WTC11 (cell line): ENCODE data around the gene TGM1.

Experiments
- CTCF ChIP-seq: fragments of 200-600 bp; IDR thresholded peaks from 2 replicates; pipeline ENCODE4 v1.8.0; 2022; ENCODE audit warnings: antibody characterized with exemption
- SP1 ChIP-seq: sonication (generic); formaldehyde crosslinking; conservative IDR thresholded peaks from 2 replicates; pipeline ENCODE4 v1.8.1; 2022; ENCODE audit warnings: missing genetic modification reagents
- TCF7 ChIP-seq: sonication (generic); formaldehyde crosslinking; IDR thresholded peaks from 2 replicates; pipeline ENCODE4 v1.8.0; 2022; ENCODE audit warnings: mild to moderate bottlenecking, low read depth, missing genetic modification reagents, moderate library complexity
- ZNF121 ChIP-seq: sonication (generic); formaldehyde crosslinking; IDR thresholded peaks from 2 replicates; pipeline ENCODE4 v1.8.0; 2023; ENCODE audit warnings: missing genetic modification reagents
- TF ChIP-seq, protein P1 (sequence below): sonication (generic); formaldehyde crosslinking; IDR thresholded peaks from 2 replicates; pipeline ENCODE4 v1.8.0; 2022; ENCODE audit warnings: mild to moderate bottlenecking, missing genetic modification reagents
- TF ChIP-seq, protein P2 (sequence below): sonication (generic); formaldehyde crosslinking; IDR thresholded peaks from 2 replicates; pipeline ENCODE4 v1.8.1; 2023; ENCODE audit warnings: mild to moderate bottlenecking, missing genetic modification reagents, moderate library complexity

DNA sequence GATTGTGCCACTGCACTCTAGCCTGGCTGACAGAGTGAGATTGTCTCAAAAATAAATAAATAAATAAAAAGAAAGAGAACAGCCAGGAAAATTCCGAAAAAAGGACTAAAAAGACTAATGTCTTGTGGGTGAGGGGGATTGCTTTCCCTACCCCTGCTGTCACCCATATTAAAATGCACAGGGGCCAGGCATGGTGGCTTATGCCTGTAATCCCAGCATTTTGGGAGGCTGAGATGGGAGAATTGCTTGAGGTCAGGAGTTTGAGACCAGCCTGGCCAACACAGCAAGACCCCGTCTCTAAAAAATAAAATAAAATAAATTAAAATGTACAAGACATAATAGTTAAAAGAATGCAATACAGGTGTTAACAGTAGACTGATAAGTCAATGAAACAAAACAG is 30.5 kb upstream of the TGM1 start:
- TF ChIP-seq, protein P1, sequence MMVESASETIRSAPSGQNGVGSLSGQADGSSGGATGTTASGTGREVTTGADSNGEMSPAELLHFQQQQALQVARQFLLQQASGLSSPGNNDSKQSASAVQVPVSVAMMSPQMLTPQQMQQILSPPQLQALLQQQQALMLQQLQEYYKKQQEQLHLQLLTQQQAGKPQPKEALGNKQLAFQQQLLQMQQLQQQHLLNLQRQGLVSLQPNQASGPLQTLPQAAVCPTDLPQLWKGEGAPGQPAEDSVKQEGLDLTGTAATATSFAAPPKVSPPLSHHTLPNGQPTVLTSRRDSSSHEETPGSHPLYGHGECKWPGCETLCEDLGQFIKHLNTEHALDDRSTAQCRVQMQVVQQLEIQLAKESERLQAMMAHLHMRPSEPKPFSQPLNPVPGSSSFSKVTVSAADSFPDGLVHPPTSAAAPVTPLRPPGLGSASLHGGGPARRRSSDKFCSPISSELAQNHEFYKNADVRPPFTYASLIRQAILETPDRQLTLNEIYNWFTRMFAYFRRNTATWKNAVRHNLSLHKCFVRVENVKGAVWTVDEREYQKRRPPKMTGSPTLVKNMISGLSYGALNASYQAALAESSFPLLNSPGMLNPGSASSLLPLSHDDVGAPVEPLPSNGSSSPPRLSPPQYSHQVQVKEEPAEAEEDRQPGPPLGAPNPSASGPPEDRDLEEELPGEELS (CRISPR knock-in tag), result no peak
- TF ChIP-seq CTCF (no peak), TCF7 (no peak), ZNF121 (no peak), SP1 (CRISPR knock-in tag) (no peak)
- TF ChIP-seq, protein P2, sequence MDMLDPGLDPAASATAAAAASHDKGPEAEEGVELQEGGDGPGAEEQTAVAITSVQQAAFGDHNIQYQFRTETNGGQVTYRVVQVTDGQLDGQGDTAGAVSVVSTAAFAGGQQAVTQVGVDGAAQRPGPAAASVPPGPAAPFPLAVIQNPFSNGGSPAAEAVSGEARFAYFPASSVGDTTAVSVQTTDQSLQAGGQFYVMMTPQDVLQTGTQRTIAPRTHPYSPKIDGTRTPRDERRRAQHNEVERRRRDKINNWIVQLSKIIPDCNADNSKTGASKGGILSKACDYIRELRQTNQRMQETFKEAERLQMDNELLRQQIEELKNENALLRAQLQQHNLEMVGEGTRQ, result no peak
